Measurements from ENCODE around the gene ADCK1. TPM values are rescaled to one million over a fixed set of nuclear protein-coding genes. Genes with fewer than 3 reads are reported as not detected.
"Not testable (repeated sequence)": the region's sequence is repeated elsewhere in the genome, so short reads cannot be mapped to it uniquely, and the experiment has no call there.

Gene ADCK1
- total and polyA plus RNA-seq, 5 donors: 5.5 to 11.8 (median 9.6) TPM

GRCh38 chr14:77902811-77903210, 102.9 kb downstream of the ADCK1 start:
- no peaks in the 10 kb centered on the region for H3K9me3 ChIP-seq (ENCODE audit: control insufficient read depth, low read length)
- 88% methylated on average over 1 of the region's 1 CpG for WGBS
- DNase-seq: no peak
- H3K4me3 ChIP-seq (ENCODE audit: low read length): no peak overlapping the region
- intact Hi-C loops (cut with DNase I): no loop called here
- H3K27me3 ChIP-seq (ENCODE audit: control insufficient read depth, insufficient read depth): no peaks in the 10 kb centered on the region
- no peak overlapping the region for H3K27ac ChIP-seq (ENCODE audit: low read length)
- no peaks in the 10 kb centered on the region for H3K4me1 ChIP-seq (ENCODE audit: control insufficient read depth, insufficient read depth, low read length)
- ATAC-seq: no peak

- Histone ChIP-seq H3K4me3 (ENCODE audit: low read length) (no peak overlapping the region), H3K27me3 (ENCODE audit: control insufficient read depth, insufficient read depth) (no peaks in the 10 kb centered on the region), H3K27ac (ENCODE audit: low read length) (no peak overlapping the region), H3K4me1 (ENCODE audit: control insufficient read depth, insufficient read depth, low read length) (no peaks in the 10 kb centered on the region), H3K9me3 (ENCODE audit: control insufficient read depth, low read length) (no peaks in the 10 kb centered on the region)
- DNase-seq: no peak
- 93% methylated on average over 6 of the region's 6 CpGs for WGBS
- no peak for ATAC-seq
- intact Hi-C loops (cut with DNase I): no loop called here
These were observed 103.3 kb downstream of the ADCK1 start for GRCh38 chr14:77903221-77903620.

GRCh38 chr14:77903937-77904617, 104.2 kb downstream of the ADCK1 start:
- H3K9me3 ChIP-seq (ENCODE audit: control insufficient read depth, low read length): no peaks in the 10 kb centered on the region
- H3K4me1 ChIP-seq (ENCODE audit: control insufficient read depth, insufficient read depth, low read length): no peaks in the 10 kb centered on the region
- H3K27ac ChIP-seq (ENCODE audit: low read length): no peak overlapping the region
- intact Hi-C loops (cut with DNase I): no loop called here
- 80% methylated on average over 8 of the region's 8 CpGs for WGBS
- H3K4me3 ChIP-seq (ENCODE audit: low read length): no peak overlapping the region
- no peaks in the 10 kb centered on the region for H3K27me3 ChIP-seq (ENCODE audit: control insufficient read depth, insufficient read depth)
- DNase-seq: no peak
- no peak for ATAC-seq

- ATAC-seq: no peak
- Histone ChIP-seq H3K4me3 (ENCODE audit: low read length) (no peak overlapping the region), H3K4me1 (ENCODE audit: control insufficient read depth, insufficient read depth, low read length) (no peaks in the 10 kb centered on the region), H3K27me3 (ENCODE audit: control insufficient read depth, insufficient read depth) (no peaks in the 10 kb centered on the region), H3K9me3 (ENCODE audit: control insufficient read depth, low read length) (no peaks in the 10 kb centered on the region), H3K27ac (ENCODE audit: low read length) (no peak overlapping the region)
- intact Hi-C loops (cut with DNase I): no loop called here
- DNase-seq: no peak
- 100% methylated on average over 1 of the region's 1 CpG for WGBS
These were observed 106.5 kb downstream of the ADCK1 start for GRCh38 chr14:77906446-77906845.

GRCh38 chr14:77908847-77909246, 108.9 kb downstream of the ADCK1 start:
- Histone ChIP-seq H3K4me3 (ENCODE audit: low read length) (no peak overlapping the region), H3K9me3 (ENCODE audit: control insufficient read depth, low read length) (no peaks in the 10 kb centered on the region), H3K27ac (ENCODE audit: low read length) (no peak overlapping the region), H3K27me3 (ENCODE audit: control insufficient read depth, insufficient read depth) (no peaks in the 10 kb centered on the region), H3K4me1 (ENCODE audit: control insufficient read depth, insufficient read depth, low read length) (no peaks in the 10 kb centered on the region)
- intact Hi-C loops (cut with DNase I): no loop called here
- ATAC-seq (no peak), DNase-seq (no peak)
- 91% methylated on average over 4 of the region's 4 CpGs for WGBS

- no peak for DNase-seq
- WGBS: 75% methylated on average over 3 of the region's 3 CpGs
- Histone ChIP-seq H3K27me3 (ENCODE audit: control insufficient read depth, insufficient read depth) (no peaks in the 10 kb centered on the region), H3K4me1 (ENCODE audit: control insufficient read depth, insufficient read depth, low read length) (no peaks in the 10 kb centered on the region), H3K27ac (ENCODE audit: low read length) (no peak overlapping the region), H3K4me3 (ENCODE audit: low read length) (no peak overlapping the region), H3K9me3 (ENCODE audit: control insufficient read depth, low read length) (no peaks in the 10 kb centered on the region)
- intact Hi-C loops (cut with DNase I): no loop called here
- ATAC-seq: no peak
These were observed 110.0 kb downstream of the ADCK1 start for GRCh38 chr14:77909911-77910310.

- Histone ChIP-seq H3K27me3 (ENCODE audit: control insufficient read depth, insufficient read depth) (no peaks in the 10 kb centered on the region), H3K4me1 (ENCODE audit: control insufficient read depth, insufficient read depth, low read length) (no peaks in the 10 kb centered on the region), H3K27ac (ENCODE audit: low read length) (no peak overlapping the region), H3K9me3 (ENCODE audit: control insufficient read depth, low read length) (no peaks in the 10 kb centered on the region), H3K4me3 (ENCODE audit: low read length) (no peak overlapping the region)
- WGBS: 89% methylated on average over 8 of the region's 8 CpGs
- ATAC-seq: no peak
- DNase-seq: no peak
- intact Hi-C loops (cut with DNase I): no loop called here
These were observed 110.6 kb downstream of the ADCK1 start for GRCh38 chr14:77910506-77910905.

- no peak for ATAC-seq
- H3K9me3 ChIP-seq (ENCODE audit: control insufficient read depth, low read length): no peaks in the 10 kb centered on the region
- H3K4me1 ChIP-seq (ENCODE audit: control insufficient read depth, insufficient read depth, low read length): no peaks in the 10 kb centered on the region
- H3K27ac ChIP-seq (ENCODE audit: low read length): no peak overlapping the region
- 67% methylated on average over 2 of the region's 2 CpGs for WGBS
- intact Hi-C loops (cut with DNase I): no loop called here
- no peaks in the 10 kb centered on the region for H3K27me3 ChIP-seq (ENCODE audit: control insufficient read depth, insufficient read depth)
- no peak for DNase-seq
- H3K4me3 ChIP-seq (ENCODE audit: low read length): no peak overlapping the region
These were observed 111.4 kb downstream of the ADCK1 start for GRCh38 chr14:77911356-77911755.

GRCh38 chr14:77912754-77913556, 113.0 kb downstream of the ADCK1 start:
- ATAC-seq (no peak), DNase-seq (no peak)
- H3K4me3 ChIP-seq (ENCODE audit: low read length): no peak overlapping the region
- H3K27me3 ChIP-seq (ENCODE audit: control insufficient read depth, insufficient read depth): no peaks in the 10 kb centered on the region
- no peak overlapping the region for H3K27ac ChIP-seq (ENCODE audit: low read length)
- intact Hi-C loops (cut with DNase I): no loop called here
- no peaks in the 10 kb centered on the region for H3K9me3 ChIP-seq (ENCODE audit: control insufficient read depth, low read length)
- 77% methylated on average over 10 of the region's 10 CpGs for WGBS
- no peaks in the 10 kb centered on the region for H3K4me1 ChIP-seq (ENCODE audit: control insufficient read depth, insufficient read depth, low read length)

- intact Hi-C loops (cut with DNase I): no loop called here
- no peaks in the 10 kb centered on the region for H3K9me3 ChIP-seq (ENCODE audit: control insufficient read depth, low read length)
- DNase-seq (no peak), ATAC-seq (no peak)
- H3K4me3 ChIP-seq (ENCODE audit: low read length): no peak overlapping the region
- H3K27me3 ChIP-seq (ENCODE audit: control insufficient read depth, insufficient read depth): no peaks in the 10 kb centered on the region
- H3K4me1 ChIP-seq (ENCODE audit: control insufficient read depth, insufficient read depth, low read length): no peaks in the 10 kb centered on the region
- WGBS: 89% methylated on average over 4 of the region's 4 CpGs
- H3K27ac ChIP-seq (ENCODE audit: low read length): no peak overlapping the region
These were observed 114.3 kb downstream of the ADCK1 start for GRCh38 chr14:77914073-77914721.

- ATAC-seq; intact Hi-C loops (cut with DNase I); H3K4me3 ChIP-seq (ENCODE audit: low read length); H3K27me3 ChIP-seq (ENCODE audit: control insufficient read depth, insufficient read depth); H3K9me3 ChIP-seq (ENCODE audit: control insufficient read depth, low read length); H3K4me1 ChIP-seq (ENCODE audit: control insufficient read depth, insufficient read depth, low read length); DNase-seq; H3K27ac ChIP-seq (ENCODE audit: low read length): not testable (repeated sequence)
- 89% methylated on average over 2 of the region's 2 CpGs for WGBS
These were observed 115.5 kb downstream of the ADCK1 start for GRCh38 chr14:77915390-77915789.

Data from right cardiac atrium (tissue), 5 donors.